Trophoblast cell (in vitro differentiated cells and primary cell): ENCODE measurements around the gene RPL37A.

ENCODE experiments used
- DNase-seq, 2 donors: peaks; one replicate each; pipeline ENCODE4 v3.0.0-alpha.2; 2016
- H2AFZ ChIP-seq: 2 replicates; pipeline ENCODE4 v1.6.1; 2013; ENCODE audit warnings: low read length, moderate library complexity, mild to moderate bottlenecking; ENCODE audit not compliant: insufficient read depth, poor library complexity
- H2AK5ac ChIP-seq: 2 replicates; pipeline ENCODE4 v1.6.1; 2013; ENCODE audit warnings: mild to moderate bottlenecking, low read length
- H2BK120ac ChIP-seq: 2 replicates; pipeline ENCODE4 v1.6.1; 2013; ENCODE audit warnings: low read length, mild to moderate bottlenecking, moderate library complexity; ENCODE audit not compliant: insufficient read depth, poor library complexity
- H2BK12ac ChIP-seq: 2 replicates; pipeline ENCODE4 v1.6.1; 2013; ENCODE audit warnings: mild to moderate bottlenecking, low read length, moderate library complexity
- H2BK5ac ChIP-seq: 2 replicates; pipeline ENCODE4 v1.6.1; 2013; ENCODE audit warnings: low read length, low read depth, moderate library complexity, mild to moderate bottlenecking; ENCODE audit not compliant: poor library complexity
- H3K14ac ChIP-seq: 2 replicates; pipeline ENCODE4 v1.6.1; 2013; ENCODE audit warnings: mild to moderate bottlenecking, low read length
- H3K18ac ChIP-seq: 2 replicates; pipeline ENCODE4 v1.6.1; 2013; ENCODE audit warnings: mild to moderate bottlenecking, low read length
- H3K23ac ChIP-seq: 2 replicates; pipeline ENCODE4 v1.6.1; 2013; ENCODE audit warnings: low read length
- H3K27ac ChIP-seq: 2 replicates; pipeline ENCODE4 v1.5.1; 2013; ENCODE audit warnings: low read depth, mild to moderate bottlenecking, inconsistent platforms, low read length, moderate library complexity
- H3K27me3 ChIP-seq: 2 replicates; pipeline ENCODE4 v1.6.1; 2013; ENCODE audit warnings: inconsistent platforms, mild to moderate bottlenecking, low read length, moderate library complexity; ENCODE audit not compliant: insufficient read depth
- H3K36me3 ChIP-seq, 2 experiments: 1 replicate in 1 of 2; 2 replicates in 1 of 2; pipeline ENCODE4 v1.6.1; 2013; ENCODE audit warnings: low read length in 2 of 2, mild to moderate bottlenecking in 2 of 2, moderate library complexity in 1 of 2; ENCODE audit not compliant: insufficient read depth in 2 of 2, control insufficient read depth in 1 of 2
- H3K4ac ChIP-seq: 2 replicates; pipeline ENCODE4 v1.6.1; 2013; ENCODE audit warnings: low read depth, mild to moderate bottlenecking, low read length, moderate library complexity
- H3K4me1 ChIP-seq, 2 experiments: 1 replicate in 1 of 2; 2 replicates in 1 of 2; pipeline ENCODE4 v1.6.1; 2013; ENCODE audit warnings: low read length in 2 of 2, mild to moderate bottlenecking in 2 of 2, moderate library complexity in 1 of 2; ENCODE audit not compliant: insufficient read depth in 2 of 2, control insufficient read depth in 1 of 2
- H3K4me2 ChIP-seq: 2 replicates; pipeline ENCODE4 v1.6.1; 2013; ENCODE audit warnings: inconsistent platforms, mild to moderate bottlenecking, low read length, moderate library complexity
- H3K4me3 ChIP-seq: 2 replicates; pipeline ENCODE4 v1.5.1; 2013; ENCODE audit warnings: mild to moderate bottlenecking, low read depth, low read length, inconsistent platforms
- H3K79me1 ChIP-seq: one replicate; pipeline ENCODE4 v1.6.1; 2013; ENCODE audit warnings: low read length
- H3K79me2 ChIP-seq: 2 replicates; pipeline ENCODE4 v1.6.1; 2013; ENCODE audit warnings: low read length, mild to moderate bottlenecking; ENCODE audit not compliant: control insufficient read depth, insufficient read depth, poor library complexity
- H3K9ac ChIP-seq: 2 replicates; pipeline ENCODE4 v1.6.1; 2013; ENCODE audit warnings: mild to moderate bottlenecking, low read length
- H3K9me3 ChIP-seq: 2 replicates; pipeline ENCODE4 v1.6.1; 2013; ENCODE audit warnings: low read depth, mild to moderate bottlenecking, control low read depth, inconsistent platforms, low read length; ENCODE audit not compliant: insufficient read depth
- H4K12ac ChIP-seq: 2 replicates; pipeline ENCODE4 v1.6.1; 2013; ENCODE audit warnings: low read depth, mild to moderate bottlenecking, low read length, moderate library complexity
- H4K8ac ChIP-seq: 2 replicates; pipeline ENCODE4 v1.6.1; 2013; ENCODE audit warnings: low read depth, mild to moderate bottlenecking, low read length, moderate library complexity
- H4K91ac ChIP-seq: one replicate; pipeline ENCODE4 v1.6.1; 2013; ENCODE audit warnings: low read depth, mild to moderate bottlenecking, low read length, moderate library complexity
- WGBS: extraction: QIAGEN DNeasy Blood & Tissue Kit; methylation state at CpG from one replicate; pipeline ENCODE4 v1.1.7; 2013; ENCODE audit warnings: missing lambda C conversion rate; ENCODE audit not compliant: insufficient read length, insufficient coverage; ENCODE audit errors: extremely low coverage; 5-methylcytosine and 5-hydroxymethylcytosine counted together

Gene RPL37A

DNA sequence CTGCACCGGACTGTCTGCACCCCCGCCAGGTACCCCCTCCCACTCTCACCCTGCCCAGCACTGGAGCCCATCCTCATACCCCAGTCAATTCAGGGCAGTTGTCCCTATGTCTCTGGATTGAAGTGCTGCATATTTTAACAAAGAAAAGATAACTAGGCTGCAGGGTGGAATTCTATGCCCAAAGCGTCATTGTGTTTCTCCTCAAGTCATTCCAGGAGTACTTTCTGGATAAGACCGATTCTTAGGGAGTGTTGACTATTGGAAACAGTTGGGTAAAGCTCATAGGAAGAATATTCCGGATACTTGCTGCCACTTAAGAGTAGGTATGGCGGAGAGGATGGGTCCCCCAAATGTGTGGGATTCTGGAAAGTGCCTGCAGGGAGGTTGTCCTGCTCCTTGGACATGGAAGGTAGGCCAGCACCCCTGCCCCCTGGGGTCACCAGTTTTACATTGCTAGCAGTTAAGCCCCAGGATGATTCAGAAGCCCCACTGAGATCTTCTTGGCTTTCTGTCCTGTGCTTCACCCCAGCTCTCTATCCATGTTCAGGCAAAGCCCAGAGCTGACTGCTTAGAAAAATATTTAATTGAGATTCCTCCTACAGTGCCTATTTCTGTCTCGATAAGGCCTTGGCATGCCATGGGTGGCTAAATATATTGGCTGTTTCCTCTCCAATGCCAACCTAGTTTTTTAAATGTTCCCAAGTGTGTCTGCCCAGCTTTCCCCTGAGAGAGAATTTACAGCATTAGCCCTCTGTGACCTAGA, 48.2 kb downstream of the RPL37A start:
- H3K4me2 ChIP-seq: no peak overlapping the region
- no peak overlapping the region for H3K4me3 ChIP-seq
- H3K36me3 ChIP-seq: peaks cover 0 to 1% of the 10 kb centered on the region in 2 experiments

GRCh38 chr2:216548901-216549331, 50.3 kb downstream of the RPL37A start:
- Histone ChIP-seq H3K4me1 (peaks cover 5 to 6% of the 10 kb centered on the region in 2 experiments), H2AK5ac (no peak overlapping the region), H3K79me2 (no peaks in the 10 kb centered on the region), H3K27me3 (no peaks in the 10 kb centered on the region), H3K79me1 (peaks cover 2% of the 10 kb centered on the region), H3K18ac (no peak overlapping the region), H4K91ac (no peak overlapping the region), H3K9me3 (no peaks in the 10 kb centered on the region), H2BK5ac (no peak overlapping the region), H3K27ac (no peak overlapping the region), H3K36me3 (no peaks in the 10 kb centered on the region), H3K4me3 (no peak overlapping the region), H3K14ac (no peak overlapping the region), H4K12ac (no peak overlapping the region), H4K8ac (no peak overlapping the region), H2AFZ (no peak overlapping the region), H3K4me2 (no peak overlapping the region), H3K23ac (no peak overlapping the region), H2BK12ac (no peak overlapping the region), H3K4ac (no peak overlapping the region), H2BK120ac (no peak overlapping the region), H3K9ac (no peak overlapping the region)
- whole genome bisulfite sequencing: no CpG with 5 or more reads among the region's 5 CpGs
- no peak for DNase-seq

More for the DNA sequence above, 48.2 kb downstream of the RPL37A start:
- Histone ChIP-seq H2BK120ac (no peak overlapping the region), H3K79me1 (no peaks in the 10 kb centered on the region), H2BK12ac (no peak overlapping the region), H2BK5ac (no peak overlapping the region), H4K91ac (no peak overlapping the region), H3K23ac (no peak overlapping the region), H3K27me3 (no peaks in the 10 kb centered on the region), H3K4ac (no peak overlapping the region), H3K9ac (no peak overlapping the region), H3K27ac (no peak overlapping the region), H2AK5ac (no peak overlapping the region), H2AFZ (no peak overlapping the region), H3K18ac (no peak overlapping the region), H4K8ac (no peak overlapping the region), H3K79me2 (no peaks in the 10 kb centered on the region), H3K9me3 (no peaks in the 10 kb centered on the region), H4K12ac (no peak overlapping the region), H3K4me1 (no peaks in the 10 kb centered on the region), H3K14ac (no peak overlapping the region)
- WGBS: no CpG with 5 or more reads among the region's 7 CpGs
- no peak for DNase-seq

GRCh38 chr2:216549926-216550690, 51.5 kb downstream of the RPL37A start:
- H3K18ac ChIP-seq: no peak overlapping the region
- H3K79me1 ChIP-seq: peaks cover 2% of the 10 kb centered on the region
- no peak overlapping the region for H2AFZ ChIP-seq
- H2BK12ac ChIP-seq: no peak overlapping the region
- H2BK120ac ChIP-seq: no peak overlapping the region
- H2AK5ac ChIP-seq: no peak overlapping the region
- H3K14ac ChIP-seq: no peak overlapping the region
- no peak overlapping the region for H4K8ac ChIP-seq
- H3K23ac ChIP-seq: no peak overlapping the region
- H2BK5ac ChIP-seq: no peak overlapping the region
- no peaks in the 10 kb centered on the region for H3K9me3 ChIP-seq
- no peaks in the 10 kb centered on the region for H3K79me2 ChIP-seq
- no peak overlapping the region for H4K12ac ChIP-seq
- no peak overlapping the region for H3K27ac ChIP-seq
- H3K4me3 ChIP-seq: no peak overlapping the region
- H3K4me1 ChIP-seq: peaks cover 5 to 6% of the 10 kb centered on the region in 2 experiments
- no peak for DNase-seq
- no peaks in the 10 kb centered on the region for H3K36me3 ChIP-seq
- H3K9ac ChIP-seq: no peak overlapping the region
- H4K91ac ChIP-seq: no peak overlapping the region
- no CpG with 5 or more reads among the region's 10 CpGs for WGBS
- H3K27me3 ChIP-seq: no peaks in the 10 kb centered on the region
- H3K4me2 ChIP-seq: no peak overlapping the region
- H3K4ac ChIP-seq: no peak overlapping the region

DNA sequence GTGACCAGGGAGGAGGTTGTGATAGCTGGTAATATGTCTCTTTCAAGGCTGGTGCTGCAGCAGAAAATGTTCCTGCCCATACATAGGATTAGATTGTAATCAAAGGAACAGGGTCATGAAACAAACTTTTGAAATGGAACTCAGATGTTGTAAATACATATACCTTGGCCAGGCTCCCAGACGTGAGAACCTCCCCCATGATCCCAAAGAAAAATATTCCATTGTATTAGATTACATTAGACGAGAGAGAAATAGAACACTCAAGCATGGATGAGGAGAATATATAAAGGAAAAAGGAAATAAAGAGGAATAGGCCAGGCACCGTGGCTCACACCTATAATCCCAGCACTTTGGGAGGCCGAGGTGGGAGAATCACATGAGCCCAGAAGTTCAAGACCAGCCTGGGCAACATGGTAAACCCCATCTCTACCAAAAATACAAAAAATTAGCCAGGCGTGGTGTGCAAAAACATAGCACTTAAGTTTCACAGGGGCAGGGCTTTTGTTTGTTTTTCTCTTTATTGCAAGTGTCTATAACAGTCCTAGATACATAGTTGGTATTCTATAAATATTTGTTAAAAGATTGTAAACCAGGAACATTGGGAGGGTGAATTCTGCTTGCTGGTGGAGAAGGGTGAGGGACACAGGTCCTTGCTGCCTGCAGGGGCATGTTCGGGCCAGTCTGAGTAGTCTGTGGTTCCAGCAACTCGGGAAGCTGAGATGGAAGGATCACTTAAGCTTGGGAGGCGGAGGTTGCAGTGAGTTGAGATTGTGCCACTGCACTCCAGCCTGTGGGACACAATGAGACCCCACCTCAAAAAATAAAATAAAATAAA, 52.8 kb downstream of the RPL37A start:
- no peaks in the 10 kb centered on the region for H3K79me2 ChIP-seq
- WGBS: no CpG with 5 or more reads among the region's 8 CpGs

More for the DNA sequence above, 52.8 kb downstream of the RPL37A start:
- Histone ChIP-seq H3K27me3 (no peaks in the 10 kb centered on the region), H3K18ac (no peak overlapping the region), H4K8ac (no peak overlapping the region), H3K9me3 (no peaks in the 10 kb centered on the region), H3K23ac (no peak overlapping the region), H3K4me2 (no peak overlapping the region), H4K91ac (no peak overlapping the region), H3K36me3 (no peaks in the 10 kb centered on the region), H2BK120ac (no peak overlapping the region), H3K14ac (no peak overlapping the region), H3K79me1 (peaks cover 2% of the 10 kb centered on the region), H3K4me1 (peaks cover 5 to 6% of the 10 kb centered on the region in 2 experiments), H3K9ac (no peak overlapping the region), H3K27ac (no peak overlapping the region), H3K4me3 (no peak overlapping the region), H2AK5ac (no peak overlapping the region), H2BK12ac (no peak overlapping the region), H2BK5ac (no peak overlapping the region), H3K4ac (no peak overlapping the region), H2AFZ (no peak overlapping the region), H4K12ac (no peak overlapping the region)
- DNase-seq: no peak
